Left colon (tissue), 2 donors: ENCODE results near the gene SLC12A7. TPM values are rescaled to one million over a fixed set of nuclear protein-coding genes. Genes with fewer than 3 reads are reported as not detected.
A peak's percentile ranks its signal among the peaks of the same experiment; 100 is the strongest.

ENCODE experiments used
- ATAC-seq: fragments of 200-7000 bp; cut with Tn5 transposase; one replicate; pipeline ENCODE4 v1.9.1; 2020; ENCODE audit warnings: mild to moderate bottlenecking, moderate library complexity
- DNase-seq, 2 donors: peaks; one replicate each; pipeline ENCODE4 v3.0.0-alpha.2; 2020
- intact Hi-C, 2 donors: fragments of 100-400 bp; cut with DNase I in 1 of 2; cut with micrococcal nuclease in 1 of 2; formaldehyde crosslinking; loops; one replicate each; pipeline versions ENCODE4 v1.11.2 to v1.14.0; 2022; cut with DNase I, micrococcal nuclease
- total RNA-seq, 2 donors: library from RNA; stranded (reverse); fragmentation: NEBNext Ultra II Directional; extraction: Animal tissue kit (Norgen Biotek cat#: 25700); gene quantifications; one replicate each; pipeline ENCODE4 v1.2.1, GENCODE V29; 2021
- donor health status: DM: no; HTN: no; CAD: no.
- donor health status: DM: yes; HTN: yes; CAD: no.

The SLC12A7 gene
- total RNA-seq, 2 donors from 2014 or later, result 70.4 to 88.3 TPM

- no peak for DNase-seq
- intact Hi-C loops, result no loop called here
- no peak for ATAC-seq
Measured at GRCh38 chr5:1011741-1012312, 100.0 kb downstream of the SLC12A7 start.

- ATAC-seq, result peak; percentile 62
Measured at GRCh38 chr5:1011226-1011631, 100.6 kb downstream of the SLC12A7 start.

GRCh38 chr5:1010641-1011046 is 101.2 kb downstream of the SLC12A7 start:
- intact Hi-C loops, result no loop called here
- DNase-seq, result no peak
- ATAC-seq, result no peak

More at GRCh38 chr5:1011226-1011631, 100.6 kb downstream of the SLC12A7 start:
- intact Hi-C loops, result no loop called here
- DNase-seq, result peak in 1 of 2 donors; percentile 61

- ATAC-seq (no peak), DNase-seq (peak in 1 of 2 donors; percentile 16)
- intact Hi-C loops, result no loop called here
Measured at GRCh38 chr5:1010181-1010510, 101.7 kb downstream of the SLC12A7 start.

GRCh38 chr5:1009359-1010180 is 102.3 kb downstream of the SLC12A7 start:
- intact Hi-C loops, result loop anchor here in 1 of 2 donors (10.0 kb wide), 1 partner anchor 135 kb away; no protein-coding TSS in a partner anchor
- ATAC-seq (no peak), DNase-seq (peak; percentile 5 to 18)

DNA sequence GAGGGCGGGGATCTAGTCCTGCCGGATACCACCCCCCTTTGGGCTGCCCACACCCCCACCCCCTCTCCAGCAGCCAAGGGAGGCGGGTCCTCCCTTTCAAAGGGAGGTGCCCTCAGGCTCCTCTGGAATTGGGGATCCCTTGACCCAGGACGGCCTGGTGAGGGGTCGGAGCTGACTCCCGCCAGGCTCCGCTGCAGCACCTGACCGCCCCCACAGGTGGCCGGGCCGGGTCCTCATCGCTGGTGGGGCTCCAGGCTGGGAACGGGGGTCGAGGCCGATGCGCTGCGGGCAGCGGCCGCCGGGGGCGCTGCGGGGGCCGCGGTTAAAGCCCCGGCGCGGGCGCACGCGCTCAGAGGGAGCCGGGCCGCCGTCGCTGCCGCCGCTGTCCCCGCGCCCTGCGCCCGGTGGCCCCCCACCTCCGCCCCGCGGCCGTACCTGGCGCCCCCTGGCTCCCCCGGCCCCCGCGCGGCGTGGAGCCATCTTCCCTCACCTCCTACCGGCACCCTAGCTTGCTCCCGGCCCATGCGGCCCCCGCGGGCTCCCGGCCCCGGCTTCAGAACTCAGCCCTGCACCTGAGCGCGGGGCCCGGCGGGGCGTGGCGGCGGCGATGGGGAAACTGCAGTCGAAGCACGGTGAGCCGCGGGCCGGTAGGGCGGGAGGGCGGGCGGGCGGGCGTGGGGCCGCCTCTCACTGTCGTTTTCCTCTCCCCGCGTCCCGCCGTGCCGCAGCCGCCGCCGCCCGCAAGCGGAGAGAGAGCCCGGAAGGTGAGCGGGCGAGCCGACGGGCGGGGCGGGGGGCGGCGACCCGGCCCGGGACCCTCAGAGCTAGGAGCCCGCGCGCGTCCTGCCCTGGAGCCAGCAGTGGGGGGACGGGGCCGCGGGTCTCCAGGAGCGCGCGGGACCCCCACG is 103.2 kb downstream of the SLC12A7 start, which contains the start of gene NKD2:
TSS of gene NKD2 (plus strand) at position 352 of the 908 bp plus-strand sequence. CDS start at position 608, 256 bp downstream.
- intact Hi-C loops, result loop anchor here in 1 of 2 donors (10.0 kb wide), 1 partner anchor 136 kb away; no protein-coding TSS in a partner anchor
- ATAC-seq, result peak; percentile 42
- DNase-seq, result peak; percentile 24 to 34

GRCh38 chr5:1007681-1008450 is 104.0 kb downstream of the SLC12A7 start:
- peak; percentile 11 to 24 for DNase-seq
- intact Hi-C loops, result loop anchor here in 1 of 2 donors (10.0 kb wide), 1 partner anchor 137 kb away; no protein-coding TSS in a partner anchor
- ATAC-seq, result no peak

GRCh38 chr5:1007221-1007680 is 104.6 kb downstream of the SLC12A7 start:
- ATAC-seq, result no peak
- intact Hi-C loops, result loop anchor here in 1 of 2 donors (10.0 kb wide), 1 partner anchor 138 kb away; no protein-coding TSS in a partner anchor
- peak in 1 of 2 donors; percentile 16 for DNase-seq

DNA sequence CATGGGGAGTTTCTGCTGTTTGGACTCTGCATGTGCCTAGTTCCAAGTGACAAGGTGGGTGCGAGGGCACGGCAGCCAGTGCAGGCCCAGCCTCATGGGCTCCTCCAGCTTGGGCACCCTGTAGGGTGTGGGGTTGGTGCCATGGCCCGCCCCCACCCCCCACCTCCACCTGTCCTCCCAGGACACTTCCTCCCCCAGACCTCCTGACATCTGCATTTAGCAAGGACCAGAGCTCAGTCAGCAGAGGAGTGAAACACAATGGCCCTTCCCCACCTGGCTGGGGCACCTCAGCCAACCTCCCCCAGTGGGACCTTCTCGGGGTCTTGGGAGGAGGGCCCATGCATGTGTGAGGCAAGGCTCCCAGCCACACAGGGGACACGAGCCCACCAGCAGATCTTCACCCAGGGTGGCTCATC is 105.2 kb downstream of the SLC12A7 start:
- DNase-seq (peak; percentile 2 to 15), ATAC-seq (no peak)
- intact Hi-C loops, result loop anchor here in 1 of 2 donors (10.0 kb wide), 1 partner anchor 138 kb away; no protein-coding TSS in a partner anchor

GRCh38 chr5:1005904-1006655 is 105.8 kb downstream of the SLC12A7 start:
- no peak for ATAC-seq
- intact Hi-C loops, result loop anchor here in 1 of 2 donors (10.0 kb wide), 1 partner anchor 139 kb away; no protein-coding TSS in a partner anchor
- DNase-seq, result peak; percentile 5 to 16

DNA sequence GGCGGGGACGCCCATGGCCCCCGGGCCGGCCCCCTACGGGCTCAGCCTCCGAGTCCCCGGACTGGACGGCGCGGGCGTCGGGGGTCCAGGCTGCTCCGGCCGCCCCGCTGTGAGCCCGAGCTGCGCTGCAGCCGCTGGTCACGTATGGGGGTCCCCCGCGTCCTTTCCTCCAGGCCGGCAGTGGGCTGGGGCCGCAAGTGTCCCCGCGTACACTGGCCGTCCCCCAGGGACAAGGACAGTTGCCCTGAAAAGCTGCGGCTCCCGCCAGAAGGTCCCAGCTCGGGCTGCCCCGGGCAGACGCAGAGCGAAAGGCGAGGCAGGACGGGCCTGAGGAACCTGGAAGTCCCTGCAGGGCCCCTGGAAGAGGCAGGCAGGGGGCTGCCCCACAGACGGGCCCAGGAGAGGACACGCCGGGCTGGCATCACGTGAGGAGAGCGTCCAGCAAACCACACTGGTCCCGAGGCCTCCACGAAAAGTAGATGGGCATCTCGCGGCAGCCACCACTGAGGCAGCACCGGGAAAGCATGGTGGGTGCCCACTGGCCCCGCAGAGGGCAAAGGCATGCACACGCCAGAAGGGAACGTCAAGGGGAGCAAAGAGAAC is 106.5 kb downstream of the SLC12A7 start:
- ATAC-seq (no peak), DNase-seq (peak; percentile 6 to 21)
- intact Hi-C loops, result loop anchor here in 1 of 2 donors (10.0 kb wide), 1 partner anchor 139 kb away; no protein-coding TSS in a partner anchor

DNA sequence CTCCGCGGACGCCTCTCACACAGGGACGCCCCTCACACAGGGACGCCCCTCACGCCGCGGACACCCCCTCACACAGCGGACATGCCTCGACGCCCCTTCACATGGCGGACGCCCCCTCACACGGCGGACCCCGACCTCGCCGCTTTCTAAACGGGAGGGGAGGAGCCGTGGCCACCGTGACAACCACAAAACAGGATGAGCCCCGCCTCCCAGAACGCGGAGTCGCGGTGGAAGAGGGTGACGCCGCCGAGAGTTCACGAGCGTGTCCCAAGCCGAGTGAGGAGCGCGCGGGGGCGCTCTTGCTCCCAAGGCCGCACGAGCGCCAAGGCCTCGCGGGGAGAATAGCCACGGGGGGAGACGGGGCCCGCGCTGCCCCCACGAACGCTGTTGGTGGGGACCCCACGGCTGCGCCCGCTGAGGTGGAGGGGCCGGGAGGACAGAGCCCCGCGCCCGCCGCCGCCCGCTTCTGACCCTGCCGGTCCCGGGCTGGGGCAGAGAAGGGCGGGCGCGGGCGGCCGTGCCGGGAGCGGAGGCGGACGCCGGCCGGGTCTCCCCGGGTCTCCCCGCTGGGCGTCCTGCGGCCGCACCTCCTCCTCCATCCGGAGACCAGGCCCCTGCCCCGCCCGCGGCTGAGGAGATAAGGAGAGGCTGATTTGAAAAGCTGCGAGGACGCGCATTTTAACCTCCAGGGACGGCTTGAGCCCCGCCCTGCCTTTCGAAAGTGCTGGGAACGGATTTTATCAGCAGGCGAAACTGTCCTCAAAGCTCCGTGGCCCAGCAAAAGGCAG is 107.2 kb downstream of the SLC12A7 start:
- ATAC-seq (peak; percentile 67), DNase-seq (peak; percentile 67 to 75)
- intact Hi-C loops, result loop anchor here in 1 of 2 donors (10.0 kb wide), 1 partner anchor 140 kb away; no protein-coding TSS in a partner anchor

GRCh38 chr5:1003296-1003937 is 108.4 kb downstream of the SLC12A7 start:
- ATAC-seq (peak; percentile 49), DNase-seq (peak; percentile 41 to 49)
- intact Hi-C loops, result loop anchor here in 1 of 2 donors (10.0 kb wide), 1 partner anchor 141 kb away; no protein-coding TSS in a partner anchor

GRCh38 chr5:1002836-1003235 is 109.0 kb downstream of the SLC12A7 start:
- intact Hi-C loops, result loop anchor here in 1 of 2 donors (10.0 kb wide), 1 partner anchor 142 kb away; no protein-coding TSS in a partner anchor
- ATAC-seq, result no peak
- DNase-seq, result peak; percentile 4 to 21

GRCh38 chr5:1002271-1002546 is 109.7 kb downstream of the SLC12A7 start:
- ATAC-seq (no peak), DNase-seq (no peak)
- intact Hi-C loops, result loop anchor here in 1 of 2 donors (10.0 kb wide), 1 partner anchor 143 kb away; no protein-coding TSS in a partner anchor
